H7 (cell line): ENCODE data around the gene CC2D2A. TPM values are rescaled to one million over a fixed set of nuclear protein-coding genes. Genes with fewer than 3 reads are reported as not detected.

Experiments
- DNase-seq: peaks from one replicate; pipeline ENCODE4 v3.0.0; 2012
- H3K27me3 ChIP-seq: 2 replicates; pipeline ENCODE4 v1.6.0; 2011; ENCODE audit warnings: mild to moderate bottlenecking, low read length; ENCODE audit not compliant: control insufficient read depth, insufficient read depth
- H3K36me3 ChIP-seq: replicated peaks from 2 replicates; pipeline ENCODE4 v1.5.1; 2011; ENCODE audit warnings: low read length; ENCODE audit not compliant: control insufficient read depth, insufficient read depth
- H3K4me3 ChIP-seq: 2 replicates; pipeline ENCODE4 v1.5.1; 2011; ENCODE audit warnings: low read depth, mild to moderate bottlenecking, control low read depth, low read length, moderate library complexity; ENCODE audit not compliant: insufficient read depth
- total RNA-seq: library from RNA; depleted of rRNA; stranded (reverse); fragments of >200 nt; shearing (Covaris generic); gene quantifications from 2 replicates; pipeline ENCODE4 v1.2.3, GENCODE V29; 2014

Gene CC2D2A
- total RNA-seq, 1 experiment from 2014 or later: 9.6 TPM

DNA sequence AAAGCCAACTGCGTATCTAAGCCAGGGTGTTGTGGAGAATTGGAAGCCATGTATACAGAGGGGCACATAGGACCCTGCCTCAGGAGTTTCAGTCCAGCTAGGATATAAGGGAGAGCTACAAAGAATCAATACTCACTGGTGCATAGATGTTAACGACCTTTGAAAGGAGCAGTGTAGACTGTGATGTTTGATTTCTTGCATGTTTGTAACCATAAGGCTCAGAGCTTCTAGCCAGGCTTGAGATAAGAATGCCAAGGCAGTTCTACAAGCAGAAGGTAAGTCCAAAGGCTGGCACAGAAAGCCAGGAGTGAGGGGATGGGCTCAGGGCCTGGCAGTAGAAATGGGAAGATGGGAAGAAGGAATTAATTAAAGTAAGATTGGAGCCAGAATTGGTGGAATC is 75.7 kb downstream of the CC2D2A start:
- H3K36me3 ChIP-seq: no peaks in the 10 kb centered on the region
- H3K27me3 ChIP-seq: no peaks in the 10 kb centered on the region
- DNase-seq: no peak

DNA sequence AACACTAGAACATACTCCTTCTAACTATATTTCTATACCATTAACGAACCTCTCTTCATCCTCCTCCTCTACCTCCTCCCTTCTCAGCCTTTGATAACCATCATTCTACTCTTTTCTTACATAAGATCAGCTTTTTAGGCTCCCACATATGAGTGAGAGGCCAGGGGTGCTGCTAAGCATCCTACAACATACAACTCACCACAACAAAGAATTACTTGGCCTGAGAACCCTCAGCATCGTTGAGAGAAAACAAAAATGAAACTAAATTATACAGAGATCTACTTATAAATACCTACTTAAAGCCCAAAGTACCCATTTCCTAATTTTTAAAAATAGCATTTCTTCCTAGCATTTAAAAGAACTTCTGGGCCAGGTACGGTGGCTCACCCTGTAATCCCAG is 77.7 kb downstream of the CC2D2A start:
- no peaks in the 10 kb centered on the region for H3K27me3 ChIP-seq
- no peak overlapping the region for H3K4me3 ChIP-seq
- no peaks in the 10 kb centered on the region for H3K36me3 ChIP-seq
- no peak for DNase-seq

More for the DNA sequence above, 75.7 kb downstream of the CC2D2A start:
- no peak overlapping the region for H3K4me3 ChIP-seq

DNA sequence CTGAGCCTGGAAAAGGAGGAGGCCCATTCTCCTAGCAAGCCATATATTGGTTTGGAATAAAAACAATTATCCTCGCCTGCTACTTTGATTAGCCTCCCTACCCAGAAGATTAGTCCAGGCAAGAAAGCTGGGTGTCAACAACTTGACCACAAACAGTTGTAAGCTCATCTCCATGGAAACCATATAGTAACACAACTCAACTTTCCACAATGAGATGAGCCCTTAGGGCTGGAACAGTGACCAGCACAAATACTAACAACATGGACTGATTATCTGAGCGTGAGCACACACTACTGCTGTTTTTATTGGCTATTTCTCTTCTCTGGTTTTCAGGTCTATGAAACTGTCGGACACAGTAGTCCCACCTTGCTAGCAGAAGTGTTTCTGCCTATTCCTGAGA is 80.8 kb downstream of the CC2D2A start:
- no peak for DNase-seq
- H3K4me3 ChIP-seq: no peak overlapping the region
- no peaks in the 10 kb centered on the region; the same call in 1 of the 2 replicates for H3K36me3 ChIP-seq
- H3K27me3 ChIP-seq: no peaks in the 10 kb centered on the region

DNA sequence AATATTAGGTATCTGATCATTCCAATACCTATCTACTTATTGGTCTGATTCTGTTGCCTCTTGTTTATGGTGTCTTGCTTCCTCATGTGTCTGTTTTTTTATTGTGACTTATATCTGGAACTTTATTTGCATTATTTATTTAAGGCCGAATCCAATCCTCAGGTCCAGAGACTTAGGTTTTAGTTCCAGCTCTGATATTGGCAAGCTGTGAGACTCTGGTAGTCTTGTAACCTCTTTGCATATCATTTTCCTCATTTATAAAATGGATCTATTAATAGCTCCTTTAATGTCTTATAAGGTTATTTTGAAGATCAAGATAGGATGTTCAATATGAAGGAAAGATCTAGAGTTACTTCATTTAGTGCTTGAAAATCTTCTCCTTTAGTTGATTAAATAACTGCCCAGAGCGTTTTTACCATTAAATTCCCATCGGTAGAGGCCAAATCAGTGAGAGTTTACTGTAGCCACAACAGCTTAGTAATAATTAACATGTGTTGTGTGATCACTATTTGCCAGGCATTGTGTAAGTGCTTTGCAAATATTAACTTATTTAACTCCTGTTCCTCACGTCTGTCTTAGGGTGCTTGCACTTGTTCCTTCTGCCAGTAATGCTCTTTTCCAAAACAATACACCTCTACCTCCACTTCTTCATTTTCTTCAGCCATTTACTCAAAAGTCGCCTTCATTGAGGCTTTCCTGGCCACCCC is 82.2 kb downstream of the CC2D2A start:
- DNase-seq: no peak
- Histone ChIP-seq H3K4me3 (no peak overlapping the region), H3K36me3 (no peaks in the 10 kb centered on the region; the same call in 1 of the 2 replicates), H3K27me3 (no peaks in the 10 kb centered on the region)

DNA sequence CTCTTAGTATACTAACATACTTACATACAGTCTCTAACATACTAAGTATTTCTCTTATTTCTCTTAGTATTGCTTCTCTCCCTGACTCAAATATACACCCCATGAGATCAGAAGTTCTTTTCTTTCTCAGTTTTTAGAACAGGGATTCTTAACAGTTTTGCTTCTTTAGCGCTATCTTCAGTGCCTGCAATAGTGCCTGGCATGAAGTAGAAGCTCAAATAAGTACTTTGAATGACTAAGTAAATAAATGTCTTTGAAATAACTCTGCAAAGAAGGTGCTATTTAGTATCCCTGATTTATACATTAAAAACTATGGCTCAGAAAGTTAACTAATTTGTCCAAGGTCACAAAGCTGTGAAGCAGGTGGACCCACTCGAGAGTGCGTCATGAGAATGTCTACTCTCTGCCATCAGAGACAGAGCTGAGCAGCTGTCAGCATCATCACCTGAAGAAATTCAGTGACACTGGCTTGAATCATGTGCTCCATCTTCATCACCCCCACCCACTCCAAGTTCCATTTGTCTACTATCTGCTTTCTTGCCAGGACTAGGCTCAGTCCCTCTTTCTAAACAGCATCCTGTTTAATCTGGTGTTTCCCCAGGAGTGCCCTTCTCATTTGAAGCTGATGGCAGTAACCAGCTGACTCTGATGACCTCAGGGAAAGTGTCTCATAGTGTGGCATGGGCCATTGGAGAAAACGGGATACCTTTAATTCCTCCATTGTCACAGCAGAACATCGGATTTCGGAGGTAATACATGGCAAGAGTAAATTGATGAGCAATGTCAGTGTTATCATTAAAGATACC is 83.1 kb downstream of the CC2D2A start:
- no peaks in the 10 kb centered on the region; the same call in 1 of the 2 replicates for H3K36me3 ChIP-seq

DNA sequence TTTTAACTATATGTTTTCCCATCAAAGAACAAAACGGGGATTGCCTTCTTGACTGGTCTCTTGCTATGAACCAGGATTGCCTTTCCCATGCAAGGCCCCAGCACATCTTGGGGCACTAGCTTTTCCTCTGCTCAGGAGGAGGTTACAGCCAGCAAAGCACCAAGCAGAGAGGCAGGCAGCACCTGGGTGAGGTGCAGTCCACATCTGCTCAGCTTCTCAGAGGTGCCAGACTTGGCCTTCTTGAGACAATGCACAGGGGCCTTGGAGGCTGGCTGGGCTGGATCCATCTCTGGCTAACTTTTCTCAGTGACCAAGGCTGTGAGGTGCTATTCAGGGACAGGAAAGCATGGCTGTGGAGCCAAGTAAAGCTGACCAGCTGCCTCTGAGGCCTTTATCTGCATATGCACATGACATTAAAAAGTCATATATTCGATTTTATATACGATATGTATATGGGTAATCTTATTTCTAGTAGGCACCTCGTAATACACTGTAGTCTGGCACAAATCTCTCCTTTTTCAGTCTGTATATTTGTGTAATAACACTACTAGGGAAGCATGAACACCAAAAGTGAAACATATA is 86.9 kb downstream of the CC2D2A start:
- Histone ChIP-seq H3K4me3 (no peak overlapping the region), H3K27me3 (no peaks in the 10 kb centered on the region), H3K36me3 (no peaks in the 10 kb centered on the region; the same call in 1 of the 2 replicates)
- no peak for DNase-seq

More for the DNA sequence above, 83.1 kb downstream of the CC2D2A start:
- no peak for DNase-seq
- Histone ChIP-seq H3K27me3 (no peaks in the 10 kb centered on the region), H3K4me3 (no peak overlapping the region)

DNA sequence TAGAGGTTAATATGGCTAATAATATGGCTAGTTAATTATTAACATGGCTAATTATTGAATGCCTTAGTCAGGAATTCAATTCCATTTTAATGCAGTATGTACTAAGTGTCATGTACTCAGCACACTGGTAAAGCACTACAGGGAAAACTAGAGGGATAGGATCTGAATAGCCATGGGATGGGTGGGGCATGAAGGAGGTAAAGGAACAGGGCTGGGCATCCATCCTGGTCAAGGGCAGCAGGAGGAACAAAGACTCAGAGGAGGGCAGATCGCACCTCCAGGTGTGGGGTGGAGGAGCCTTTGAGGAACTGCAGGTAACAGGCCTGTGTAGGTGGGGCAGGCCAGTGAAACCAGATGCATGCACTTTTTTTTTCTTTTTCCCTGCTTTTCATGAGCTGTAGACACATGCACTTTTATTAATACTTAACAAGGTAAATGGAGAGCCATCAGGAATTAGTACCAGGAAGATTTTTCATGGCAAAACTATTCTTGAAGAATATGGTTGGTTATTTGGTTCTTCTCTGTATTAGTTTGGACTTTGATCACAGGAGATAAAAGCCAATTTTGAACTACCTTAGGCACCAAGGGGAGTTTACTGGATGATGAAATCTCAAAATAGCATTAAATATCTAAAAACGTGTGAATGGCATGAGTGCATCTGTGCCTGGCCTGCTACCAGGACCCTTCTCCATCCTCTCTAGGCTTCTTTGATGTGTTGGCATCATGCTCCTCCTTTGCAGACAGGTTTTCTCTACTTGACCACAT is 88.3 kb downstream of the CC2D2A start:
- DNase-seq: no peak
- H3K4me3 ChIP-seq: no peak overlapping the region
- no peaks in the 10 kb centered on the region for H3K27me3 ChIP-seq
- no peaks in the 10 kb centered on the region; the same call in 1 of the 2 replicates for H3K36me3 ChIP-seq

DNA sequence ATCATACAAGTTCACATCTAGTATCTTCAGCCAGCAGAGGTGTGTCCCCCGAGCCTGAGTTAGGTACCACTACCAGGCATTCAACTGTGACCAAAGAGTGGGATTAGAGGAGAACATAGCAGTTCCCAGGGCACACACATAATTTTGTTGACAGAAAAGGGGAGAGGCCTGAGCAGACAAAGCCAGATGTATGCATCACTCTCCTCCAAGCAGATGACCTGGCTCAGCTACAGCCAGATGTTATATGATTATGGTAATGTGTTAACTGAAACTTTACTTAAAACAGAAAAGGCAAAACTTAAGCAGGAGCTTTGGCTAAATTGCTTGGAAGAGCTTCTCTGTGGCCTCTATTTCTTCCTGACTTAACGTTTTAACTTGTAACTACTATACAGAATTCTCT is 88.9 kb downstream of the CC2D2A start:
- no peaks in the 10 kb centered on the region for H3K27me3 ChIP-seq
- H3K36me3 ChIP-seq: no peaks in the 10 kb centered on the region; the same call in 1 of the 2 replicates
- DNase-seq: no peak
- H3K4me3 ChIP-seq: no peak overlapping the region

DNA sequence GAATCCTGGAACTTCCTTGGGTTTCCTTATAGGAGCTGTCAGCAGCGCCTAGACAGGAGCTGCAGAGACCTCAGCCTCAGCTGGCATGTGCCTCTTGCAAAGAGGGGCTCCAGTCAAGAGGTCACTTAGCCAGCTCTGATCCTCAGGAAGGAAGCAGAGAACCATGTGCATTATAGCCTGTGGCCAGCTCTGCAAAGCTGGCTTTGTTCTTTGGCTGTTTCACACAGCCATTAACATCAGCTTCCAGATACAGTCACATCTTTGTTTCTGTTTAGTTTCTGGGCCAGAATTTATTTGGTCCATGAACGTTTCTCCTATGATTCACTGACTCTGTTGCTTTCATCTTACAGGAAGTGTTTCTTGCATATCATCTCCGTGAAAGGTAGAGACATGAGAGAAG is 92.4 kb downstream of the CC2D2A start:
- Histone ChIP-seq H3K27me3 (no peaks in the 10 kb centered on the region), H3K4me3 (no peak overlapping the region), H3K36me3 (no peaks in the 10 kb centered on the region; the same call in 1 of the 2 replicates)
- DNase-seq: no peak

DNA sequence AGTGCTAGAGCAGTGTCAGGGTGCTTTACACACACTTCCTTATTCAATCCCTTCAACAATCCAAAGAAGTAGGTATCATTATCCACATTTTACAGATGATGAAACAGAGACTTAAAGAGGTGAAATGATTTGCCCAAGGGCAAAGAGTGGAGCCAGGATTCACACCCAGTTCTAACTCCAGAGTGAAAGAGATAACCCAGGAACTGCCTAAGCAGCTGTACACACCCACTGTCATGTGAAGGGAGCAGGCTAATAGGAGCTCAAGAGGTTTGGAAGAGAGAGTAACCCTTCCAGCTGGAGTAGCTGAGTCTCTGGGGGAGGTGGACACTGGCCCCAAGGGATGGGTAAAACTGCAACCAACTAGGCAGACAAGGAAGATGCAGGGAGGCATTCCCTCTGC is 92.9 kb downstream of the CC2D2A start:
- H3K27me3 ChIP-seq: no peaks in the 10 kb centered on the region
- no peaks in the 10 kb centered on the region; the same call in 1 of the 2 replicates for H3K36me3 ChIP-seq
- no peak for DNase-seq
- H3K4me3 ChIP-seq: no peak overlapping the region

DNA sequence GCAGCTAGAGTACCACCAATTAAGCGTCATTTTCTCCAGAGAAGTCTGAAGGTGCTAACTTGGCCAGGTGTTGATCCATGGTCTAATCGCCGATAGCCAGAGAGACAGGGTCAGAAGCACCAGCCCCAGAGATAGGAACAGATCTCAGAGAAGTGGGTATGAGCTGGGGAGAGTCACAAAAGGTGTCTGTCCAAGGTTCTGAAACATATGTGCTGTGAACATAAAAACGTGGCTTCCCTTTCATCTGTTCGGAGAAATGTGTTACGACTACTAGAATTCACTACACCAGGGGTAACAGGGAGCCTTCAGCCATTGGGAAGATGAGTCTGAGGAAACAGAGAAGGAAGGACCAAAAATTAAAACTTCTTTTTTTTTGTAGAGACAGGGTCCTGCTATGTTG is 94.2 kb downstream of the CC2D2A start:
- no peak overlapping the region for H3K4me3 ChIP-seq
- no peaks in the 10 kb centered on the region for H3K27me3 ChIP-seq
- no peak for DNase-seq
- 0 out of 2 replicates have a peak, but pooled peaks cover 1% of the 10 kb centered on the region for H3K36me3 ChIP-seq

DNA sequence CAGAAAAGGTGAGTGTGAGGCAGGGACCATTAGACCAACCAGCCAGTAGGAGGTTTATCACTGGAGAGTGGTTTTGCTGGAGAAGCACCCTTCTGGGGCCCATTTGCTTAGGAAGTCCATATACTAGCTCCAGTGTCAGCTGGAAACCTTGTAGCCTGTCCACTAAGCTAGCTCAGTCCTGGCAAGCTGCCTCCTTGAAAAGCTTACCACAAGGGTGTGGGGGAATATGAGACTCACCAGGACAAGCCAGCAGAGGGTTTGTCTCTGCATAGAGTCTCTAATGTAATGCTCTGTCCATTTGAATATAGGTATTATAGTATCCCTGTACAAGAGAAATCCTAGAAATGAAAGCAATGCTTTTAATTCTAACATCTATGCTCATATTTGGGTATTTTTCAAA is 99.1 kb downstream of the CC2D2A start:
- Histone ChIP-seq H3K4me3 (no peak overlapping the region), H3K36me3 (0 out of 2 replicates have a peak, but pooled peaks cover 1% of the 10 kb centered on the region), H3K27me3 (no peaks in the 10 kb centered on the region)
- no peak for DNase-seq

DNA sequence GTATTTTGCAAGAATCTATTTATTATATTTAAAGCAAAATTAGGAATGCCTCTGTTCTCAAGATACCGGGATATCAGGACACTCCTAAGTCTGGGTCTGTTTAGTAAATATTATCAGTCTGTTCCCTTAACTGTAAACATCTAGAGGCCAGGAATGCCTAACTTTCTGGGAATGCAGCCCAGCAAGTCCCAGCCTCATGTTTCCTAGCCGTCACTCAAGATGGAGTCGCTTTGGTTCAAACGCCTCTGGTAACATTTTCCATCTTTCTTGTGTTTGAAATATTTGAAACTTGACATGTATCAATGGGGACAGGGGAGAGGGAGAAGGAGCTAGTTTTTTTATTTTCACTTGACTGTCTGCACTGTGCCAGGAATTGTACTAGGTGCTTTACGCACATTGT is 100.1 kb downstream of the CC2D2A start:
- Histone ChIP-seq H3K4me3 (no peak overlapping the region), H3K36me3 (0 out of 2 replicates have a peak, but pooled peaks cover 1% of the 10 kb centered on the region), H3K27me3 (no peaks in the 10 kb centered on the region)
- no peak for DNase-seq

DNA sequence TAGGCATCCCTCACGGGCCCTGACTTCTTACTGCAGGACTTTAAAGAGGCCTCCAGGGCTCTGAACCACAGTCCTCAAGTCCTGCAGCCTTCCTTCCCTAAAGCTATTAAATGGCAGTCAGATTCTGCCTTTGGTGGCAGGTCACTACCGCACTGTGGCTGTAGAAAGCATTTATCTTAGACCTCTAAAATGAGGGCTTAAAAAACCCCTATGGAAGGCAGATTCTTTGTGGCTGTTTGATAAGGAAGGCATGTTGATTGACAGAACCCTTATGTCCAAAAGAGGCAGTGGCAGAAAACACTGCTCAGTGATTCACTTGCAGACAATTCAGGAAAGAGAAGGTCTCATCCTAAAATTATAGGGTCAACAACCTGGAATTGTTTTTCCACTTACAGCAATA is 106.3 kb downstream of the CC2D2A start:
- Histone ChIP-seq H3K36me3 (no peaks in the 10 kb centered on the region), H3K27me3 (no peaks in the 10 kb centered on the region), H3K4me3 (no peak overlapping the region)
- no peak for DNase-seq
